Pancreas (tissue), 10 donors: Measurements from ENCODE around the gene NXPH1. TPM values are rescaled to one million over a fixed set of nuclear protein-coding genes. Genes with fewer than 3 reads are reported as not detected.

Experiments
- ATAC-seq, 4 donors: fragments of 200-7000 bp; cut with Tn5 transposase; one replicate each; pipeline versions ENCODE4 v1.8.0 to v1.9.1; 2020; ENCODE audit warnings: mild to moderate bottlenecking in 4 of 4, moderate library complexity in 4 of 4
- DNase-seq, 6 donors: peaks; one replicate each; pipeline ENCODE4 v3.0.0-alpha.2; 2020
- FAIRE-seq: peaks from 2 replicates; lab custom pipeline; 2012; peaks lifted over from hg19 to GRCh38; lab: Jason Lieb, UNC
- H3K27ac ChIP-seq, 4 donors: fragments of 200-600 bp; sonication (generic); 1 replicate in 3 of 4; 2 replicates in 1 of 4; pipeline versions ENCODE4 v1.5.0 to v1.8.0; 2020
- H3K27me3 ChIP-seq, 4 donors: fragments of 200-600 bp; one replicate each; pipeline ENCODE4 v1.8.0; 2021
- H3K36me3 ChIP-seq, 3 donors: fragments of 200-600 bp; sonication (generic) in 1 of 3; one replicate each; pipeline versions ENCODE4 v1.5.0 to v1.8.0; 2020 to 2021
- H3K4me1 ChIP-seq, 3 donors: fragments of 200-600 bp; one replicate each; pipeline ENCODE4 v1.8.0; 2021
- H3K4me3 ChIP-seq, 4 donors: fragments of 200-600 bp; sonication (generic) in 2 of 4; one replicate each; pipeline versions ENCODE4 v1.5.0 to v1.8.0; 2020 to 2021
- H3K9me3 ChIP-seq, 4 donors: fragments of 200-600 bp; one replicate each; pipeline ENCODE4 v1.8.0; 2021
- CTCF ChIP-seq, 4 donors: fragments of 200-600 bp; sonication (generic) in 3 of 4; IDR thresholded peaks; one replicate each; pipeline versions ENCODE4 v1.5.0 to v1.8.0; 2021; ENCODE audit warnings: antibody characterized with exemption in 4 of 4
- WGBS, 2 donors: extraction: QIAGEN DNeasy Blood & Tissue Kit; methylation state at CpG; one replicate each; pipeline ENCODE4 v1.1.7; 2013; 5-methylcytosine and 5-hydroxymethylcytosine counted together
- intact Hi-C, 3 donors: fragments of 100-400 bp; cut with DNase I; formaldehyde crosslinking; loops; one replicate each; pipeline versions ENCODE4 v1.11.1 to v1.14.2; 2022
- polyA plus RNA-seq, 2 donors: library from polyadenylated mRNA; stranded (reverse); fragments of 200-250 nt; gene quantifications; one replicate each; pipeline ENCODE4 v1.2.3, GENCODE V29; 2013
- total RNA-seq, 6 donors: library from RNA; stranded (reverse); fragmentation: NEBNext Ultra II Directional in 4 of 6; extraction: Animal tissue kit (Norgen Biotek cat#: 25700) in 4 of 6; gene quantifications; one replicate each; pipeline versions ENCODE4 v1.2.1 to v1.2.4, GENCODE V29; 2021 to 2023
- donor health status: healthy with polysubstance abuse.
- donor health status: DM: no; HTN: no; CAD: no; lungs with moderate emphysema.
- donor health status: DM: no; HTN: no; CAD: no.
- donor health status: control.
- donor health status: control.
- donor health status: Bipolar disorder and iron deficiency.
- donor health status: DM: yes; HTN: yes; CAD: no.
- donor health status: DM: no; HTN: no; CAD: no.
- donor health status: DM: no; HTN: no; CAD: no.
- donor health status: DM: yes; HTN: yes; CAD: no.

NXPH1 gene
- total and polyA plus RNA-seq, 8 donors, result not detected

- no peak for DNase-seq
- H3K9me3 ChIP-seq, result no peaks in the 10 kb centered on the region
- 53 to 58% methylated on average over 1 of the region's 1 CpG for WGBS, 2 donors
- no peak for FAIRE-seq
- ATAC-seq, result no peak
- H3K4me3 ChIP-seq, result no peak overlapping the region
- no peaks in the 10 kb centered on the region for H3K36me3 ChIP-seq
- TF ChIP-seq CTCF (IDR thresholded peaks at IDR 0.05), result no peak
- intact Hi-C loops, result no loop called here
- H3K27ac ChIP-seq, result no peak overlapping the region
- no peaks in the 10 kb centered on the region for H3K27me3 ChIP-seq
- H3K4me1 ChIP-seq, result no peaks in the 10 kb centered on the region
These were observed 306.4 kb downstream of the NXPH1 start for GRCh38 chr7:8739837-8740236.

- H3K27me3 ChIP-seq, result no peaks in the 10 kb centered on the region
- intact Hi-C loops, result no loop called here
- H3K27ac ChIP-seq, result no peak overlapping the region
- no peaks in the 10 kb centered on the region for H3K4me1 ChIP-seq
- no peak for TF ChIP-seq CTCF (IDR thresholded peaks at IDR 0.05)
- H3K4me3 ChIP-seq, result no peak overlapping the region
- H3K36me3 ChIP-seq, result no peaks in the 10 kb centered on the region
- ATAC-seq, result no peak
- no peak for DNase-seq
- no peaks in the 10 kb centered on the region for H3K9me3 ChIP-seq
- WGBS, 2 donors, result 55 to 56% methylated on average over 2 of the region's 2 CpGs
- peak; percentile 65 for FAIRE-seq
These were observed 309.4 kb downstream of the NXPH1 start for GRCh38 chr7:8742837-8743236.

- H3K4me1 ChIP-seq, result no peaks in the 10 kb centered on the region
- intact Hi-C loops, result no loop called here
- H3K36me3 ChIP-seq, result no peaks in the 10 kb centered on the region
- H3K27ac ChIP-seq, result no peak overlapping the region
- H3K4me3 ChIP-seq, result no peak overlapping the region
- no peaks in the 10 kb centered on the region for H3K9me3 ChIP-seq
- DNase-seq, result no peak
- 14 to 18% methylated on average over 1 of the region's 1 CpG for WGBS, 2 donors
- no peaks in the 10 kb centered on the region for H3K27me3 ChIP-seq
- ATAC-seq, result no peak
- no peak for TF ChIP-seq CTCF (IDR thresholded peaks at IDR 0.05)
- no peak for FAIRE-seq
These were observed 313.9 kb downstream of the NXPH1 start for GRCh38 chr7:8747338-8747737.

GRCh38 chr7:8751557-8752231 is 318.3 kb downstream of the NXPH1 start:
- Histone ChIP-seq H3K27me3 (no peaks in the 10 kb centered on the region), H3K27ac (no peak overlapping the region), H3K9me3 (no peaks in the 10 kb centered on the region), H3K4me1 (no peaks in the 10 kb centered on the region), H3K36me3 (no peaks in the 10 kb centered on the region), H3K4me3 (no peak overlapping the region)
- intact Hi-C loops, result no loop called here
- no peak for FAIRE-seq
- DNase-seq, result no peak
- TF ChIP-seq CTCF (IDR thresholded peaks at IDR 0.05), result no peak
- ATAC-seq, result no peak
- WGBS, 2 donors, result 60 to 69% methylated on average over 4 of the region's 4 CpGs

GRCh38 chr7:8753355-8753754 is 319.9 kb downstream of the NXPH1 start:
- 59 to 79% methylated on average over 3 of the region's 3 CpGs for WGBS, 2 donors
- no peak overlapping the region for H3K4me3 ChIP-seq
- ATAC-seq, result no peak
- no peak overlapping the region for H3K27ac ChIP-seq
- intact Hi-C loops, result no loop called here
- no peak for FAIRE-seq
- no peaks in the 10 kb centered on the region for H3K4me1 ChIP-seq
- H3K36me3 ChIP-seq, result no peaks in the 10 kb centered on the region
- no peak for DNase-seq
- H3K27me3 ChIP-seq, result no peaks in the 10 kb centered on the region
- H3K9me3 ChIP-seq, result no peaks in the 10 kb centered on the region
- no peak for TF ChIP-seq CTCF (IDR thresholded peaks at IDR 0.05)
